Mononuclear cell (primary cell): ENCODE measurements around the gene TUBB1. TPM values are rescaled to one million over a fixed set of nuclear protein-coding genes. Genes with fewer than 3 reads are reported as not detected.
"Not testable (repeated sequence)": the region's sequence is repeated elsewhere in the genome, so short reads cannot be mapped to it uniquely, and the experiment has no call there.

Experiments used
- H3K27me3 ChIP-seq: 2 replicates; pipeline ENCODE4 v1.6.0; 2011; ENCODE audit warnings: low read length, control low read depth; ENCODE audit not compliant: insufficient read depth
- H3K4me1 ChIP-seq: 2 replicates; pipeline ENCODE4 v1.5.1; 2011; ENCODE audit warnings: mild to moderate bottlenecking, low read length, control low read depth; ENCODE audit not compliant: insufficient read depth
- H3K4me3 ChIP-seq: 2 replicates; pipeline ENCODE4 v1.5.1; 2011; ENCODE audit warnings: mild to moderate bottlenecking, low read length, moderate library complexity
- H3K9me3 ChIP-seq: 2 replicates; pipeline ENCODE4 v1.5.1; 2011; ENCODE audit warnings: low read depth, mild to moderate bottlenecking, control low read depth, low read length
- total RNA-seq: library from RNA; depleted of rRNA; stranded (reverse); fragments of >200 nt; gene quantifications from one replicate; pipeline ENCODE4 v1.2.3, GENCODE V29; 2012

Gene TUBB1
- total RNA-seq, 1 donor, result 188 TPM

DNA sequence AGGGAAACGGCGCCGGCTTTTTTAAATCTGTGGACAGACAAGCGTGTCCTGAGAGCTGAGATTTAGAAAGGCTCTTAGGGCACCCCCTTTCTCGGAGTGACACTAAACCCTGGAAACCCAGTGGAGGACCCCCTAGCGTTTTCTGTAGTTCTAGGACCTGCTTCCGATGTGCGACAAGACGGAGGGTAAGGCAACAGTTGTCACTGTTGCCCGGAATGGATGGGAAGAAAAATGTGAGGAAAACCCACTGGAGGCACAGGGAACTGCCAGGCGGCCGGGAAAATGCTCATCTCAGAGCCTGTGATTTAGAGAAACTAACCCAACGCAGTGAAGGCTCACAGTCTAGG lies 13.5 kb downstream of the TUBB1 start:
- Histone ChIP-seq H3K27me3 (no peaks in the 10 kb centered on the region), H3K4me1 (peaks cover 31% of the 10 kb centered on the region), H3K9me3 (no peaks in the 10 kb centered on the region), H3K4me3 (peak overlapping the region; percentile 65)

DNA sequence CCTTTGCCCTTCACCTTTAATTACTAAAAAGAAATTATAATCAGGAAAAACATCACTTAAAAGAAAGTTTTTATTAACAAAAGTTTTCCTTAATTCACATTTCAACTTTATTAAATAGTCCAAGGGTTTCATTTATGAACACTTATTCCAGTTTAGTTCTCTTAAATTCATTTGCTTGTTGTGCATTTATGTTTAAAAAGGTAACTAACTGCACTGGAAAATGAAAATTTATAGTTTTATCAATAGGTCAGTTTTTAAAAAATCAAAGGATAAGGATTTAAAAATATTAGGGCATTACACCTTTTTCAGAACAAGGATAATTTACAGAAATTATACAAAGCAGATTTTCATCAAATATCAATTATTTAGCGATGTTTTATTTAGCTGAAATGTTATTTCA lies 13.9 kb downstream of the TUBB1 start:
- Histone ChIP-seq H3K4me3 (peak overlapping the region; percentile 65), H3K9me3 (no peaks in the 10 kb centered on the region), H3K4me1 (peaks cover 31% of the 10 kb centered on the region), H3K27me3 (no peaks in the 10 kb centered on the region)

DNA sequence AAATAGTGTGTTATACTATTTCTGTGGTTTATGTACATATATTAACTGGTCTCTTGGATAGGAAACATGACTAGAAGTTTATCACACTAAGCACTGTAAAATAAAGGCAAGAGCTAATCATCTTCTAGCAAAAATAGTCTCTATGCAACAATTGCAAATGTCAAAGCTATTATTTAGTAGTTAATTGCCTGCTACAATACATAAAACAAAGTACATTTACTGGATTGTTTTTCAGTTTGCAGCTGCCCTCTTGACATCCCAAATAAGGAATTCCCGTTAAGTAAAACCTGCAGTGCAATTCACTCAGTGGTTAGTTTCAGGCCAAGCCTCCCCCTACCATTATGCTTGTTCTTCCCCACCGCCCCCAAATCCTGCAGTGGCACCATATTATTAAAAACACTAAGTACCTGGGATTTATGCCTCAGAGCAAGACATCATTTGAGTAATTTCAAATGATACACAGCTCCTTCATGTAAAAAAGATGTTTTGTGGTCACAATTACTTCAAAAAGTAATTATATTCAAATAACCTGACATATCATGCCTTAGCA lies 14.5 kb downstream of the TUBB1 start:
- H3K27me3 ChIP-seq, result no peaks in the 10 kb centered on the region
- no peak overlapping the region for H3K4me3 ChIP-seq
- H3K9me3 ChIP-seq, result no peaks in the 10 kb centered on the region
- peaks cover 28% of the 10 kb centered on the region for H3K4me1 ChIP-seq

DNA sequence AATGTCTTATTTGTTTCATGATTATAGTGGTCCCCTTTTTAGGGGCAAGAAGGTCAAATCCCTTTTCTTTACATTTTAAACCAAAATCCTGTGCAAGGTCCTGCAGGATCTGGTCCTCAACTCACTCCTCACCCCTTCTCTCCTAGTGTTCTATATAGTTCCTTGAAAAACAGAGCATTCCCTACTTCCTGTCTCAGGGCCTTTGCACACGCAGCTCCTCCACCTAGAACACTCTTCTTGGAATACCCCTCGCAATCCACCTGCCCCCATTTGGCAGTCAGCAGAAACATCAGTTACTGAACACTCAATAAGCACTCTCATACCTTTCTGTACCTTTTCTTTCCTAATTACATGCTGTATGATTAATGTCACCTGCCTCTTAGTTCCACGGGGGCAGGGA lies 16.2 kb downstream of the TUBB1 start:
- Histone ChIP-seq H3K4me1 (peaks cover 26% of the 10 kb centered on the region), H3K4me3 (no peak overlapping the region), H3K9me3 (no peaks in the 10 kb centered on the region), H3K27me3 (no peaks in the 10 kb centered on the region)

DNA sequence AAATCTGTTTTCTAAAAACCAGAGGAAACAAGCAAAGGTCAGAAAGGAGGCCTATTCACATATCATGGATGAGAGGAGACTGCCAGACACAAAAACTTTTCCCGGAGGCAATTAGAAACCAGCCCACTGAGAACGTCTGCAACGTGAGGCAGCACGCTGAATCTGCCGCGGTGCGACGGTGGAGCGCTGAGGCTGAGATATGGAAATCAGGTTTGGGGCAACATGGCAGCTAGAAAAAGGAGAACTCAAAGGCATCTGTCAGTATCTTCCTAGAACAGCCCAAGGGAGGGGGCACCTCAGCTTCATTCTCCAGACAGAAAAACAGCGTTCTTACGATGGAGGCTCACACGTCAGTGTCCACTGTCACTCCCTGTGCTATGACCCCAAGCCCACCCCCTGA lies 18.2 kb downstream of the TUBB1 start:
- peaks cover 32% of the 10 kb centered on the region for H3K4me1 ChIP-seq
- H3K9me3 ChIP-seq, result no peaks in the 10 kb centered on the region
- H3K27me3 ChIP-seq, result no peaks in the 10 kb centered on the region
- H3K4me3 ChIP-seq, result no peak overlapping the region

DNA sequence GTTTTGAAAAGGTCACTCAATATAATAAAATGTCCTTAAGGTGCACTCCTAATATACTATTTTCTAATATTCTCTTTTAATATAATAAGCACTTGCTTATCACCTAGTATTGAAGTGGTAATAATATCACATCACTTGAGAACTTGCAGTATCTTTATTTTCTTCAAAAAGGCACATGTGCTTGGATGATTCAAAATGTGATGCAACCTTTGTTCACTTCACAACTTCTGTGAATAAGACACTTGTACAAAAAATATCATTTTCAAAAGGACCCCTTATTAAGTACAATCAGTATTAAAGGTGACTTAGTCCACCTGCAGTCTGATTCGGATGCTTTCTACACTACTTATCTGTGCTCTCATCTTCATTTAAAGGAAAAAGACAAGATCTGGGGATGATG lies 20.0 kb downstream of the TUBB1 start:
- Histone ChIP-seq H3K27me3 (no peaks in the 10 kb centered on the region), H3K4me3 (no peak overlapping the region), H3K4me1 (peaks cover 39% of the 10 kb centered on the region), H3K9me3 (no peaks in the 10 kb centered on the region)

DNA sequence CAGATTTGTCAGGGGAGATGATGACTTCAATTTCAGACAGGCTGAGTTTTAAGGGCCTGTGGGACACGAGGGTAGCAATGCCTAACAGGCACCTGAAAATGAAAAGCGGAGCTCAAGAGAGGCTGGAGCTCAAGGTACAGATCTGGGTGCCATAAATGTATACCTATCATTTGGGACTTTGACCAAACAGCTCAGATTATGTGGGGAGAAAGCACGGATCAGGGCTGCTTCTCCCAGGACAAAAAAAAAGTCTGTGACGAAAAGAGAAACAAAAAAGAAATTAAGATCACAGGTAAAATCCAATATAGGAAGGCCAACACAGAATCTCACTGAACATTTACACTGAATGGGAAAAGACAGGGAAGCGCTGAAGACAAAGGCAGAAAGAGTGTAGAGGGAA lies 21.4 kb downstream of the TUBB1 start:
- Histone ChIP-seq H3K4me3 (no peak overlapping the region), H3K4me1 (peaks cover 39% of the 10 kb centered on the region), H3K27me3 (no peaks in the 10 kb centered on the region), H3K9me3 (no peaks in the 10 kb centered on the region)

DNA sequence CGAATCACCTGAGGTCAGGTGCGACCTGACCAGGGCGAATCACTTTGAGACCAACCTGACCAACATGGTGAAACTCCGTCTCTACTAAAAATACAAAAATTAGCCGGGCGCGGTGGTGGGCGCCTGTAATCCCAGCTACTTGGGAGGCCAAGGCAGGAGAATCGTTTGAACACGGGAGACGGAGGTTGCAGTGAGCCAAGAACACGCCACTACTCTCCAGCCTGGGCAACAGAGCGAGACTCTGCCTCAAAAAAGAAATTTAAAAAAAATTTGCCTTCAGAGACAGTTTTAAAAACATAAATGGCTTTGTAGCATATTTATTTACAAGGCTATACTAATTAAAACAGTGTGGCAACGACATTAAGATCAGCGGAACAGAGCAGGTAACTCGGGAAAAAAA lies 22.3 kb downstream of the TUBB1 start:
- not testable (repeated sequence) for H3K9me3 ChIP-seq, H3K27me3 ChIP-seq
- Histone ChIP-seq H3K4me3 (peak overlapping the region; percentile 80), H3K4me1 (peaks cover 39% of the 10 kb centered on the region)

DNA sequence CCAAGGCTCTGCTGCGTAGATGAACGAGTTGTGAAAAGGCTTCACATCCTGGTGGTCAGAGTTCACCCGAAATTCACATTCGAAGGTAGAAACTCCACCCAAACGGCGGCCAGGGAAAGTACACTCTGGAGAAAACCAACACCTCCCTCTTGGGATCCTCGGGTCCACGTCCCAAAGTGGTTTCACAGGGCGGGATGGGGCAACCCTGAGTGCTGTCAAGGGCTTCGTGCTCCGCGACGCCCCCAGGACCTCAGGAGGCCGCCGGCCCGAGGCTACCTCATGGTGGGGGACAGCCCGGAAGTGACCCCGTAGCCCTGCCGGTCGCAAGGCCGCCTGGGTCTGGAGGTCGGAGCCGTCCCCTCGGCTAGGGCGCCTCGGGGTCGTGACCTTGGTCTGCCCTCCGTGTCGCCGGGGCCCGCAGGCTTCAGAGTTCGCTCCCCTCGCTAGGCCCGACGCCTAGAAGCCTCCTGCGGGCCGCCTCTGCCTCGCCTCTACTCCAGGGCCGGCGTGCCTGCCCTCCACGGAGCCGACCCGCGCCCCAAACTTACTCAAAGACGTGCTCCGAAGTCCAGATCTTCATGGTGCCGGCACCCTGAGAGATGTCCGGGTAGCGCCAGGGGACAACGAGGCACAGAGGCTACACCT lies 23.0 kb downstream of the TUBB1 start, which contains the start of gene PRELID3B:
Gene PRELID3B (minus strand): TSS at position 636 of the 645 bp plus-strand sequence. CDS start 56 bp downstream, at position 580.
- Histone ChIP-seq H3K9me3 (no peaks in the 10 kb centered on the region), H3K27me3 (no peaks in the 10 kb centered on the region), H3K4me3 (peak within 1 kb of the TSS; percentile 80), H3K4me1 (peaks cover 39% of the 10 kb centered on the region)

DNA sequence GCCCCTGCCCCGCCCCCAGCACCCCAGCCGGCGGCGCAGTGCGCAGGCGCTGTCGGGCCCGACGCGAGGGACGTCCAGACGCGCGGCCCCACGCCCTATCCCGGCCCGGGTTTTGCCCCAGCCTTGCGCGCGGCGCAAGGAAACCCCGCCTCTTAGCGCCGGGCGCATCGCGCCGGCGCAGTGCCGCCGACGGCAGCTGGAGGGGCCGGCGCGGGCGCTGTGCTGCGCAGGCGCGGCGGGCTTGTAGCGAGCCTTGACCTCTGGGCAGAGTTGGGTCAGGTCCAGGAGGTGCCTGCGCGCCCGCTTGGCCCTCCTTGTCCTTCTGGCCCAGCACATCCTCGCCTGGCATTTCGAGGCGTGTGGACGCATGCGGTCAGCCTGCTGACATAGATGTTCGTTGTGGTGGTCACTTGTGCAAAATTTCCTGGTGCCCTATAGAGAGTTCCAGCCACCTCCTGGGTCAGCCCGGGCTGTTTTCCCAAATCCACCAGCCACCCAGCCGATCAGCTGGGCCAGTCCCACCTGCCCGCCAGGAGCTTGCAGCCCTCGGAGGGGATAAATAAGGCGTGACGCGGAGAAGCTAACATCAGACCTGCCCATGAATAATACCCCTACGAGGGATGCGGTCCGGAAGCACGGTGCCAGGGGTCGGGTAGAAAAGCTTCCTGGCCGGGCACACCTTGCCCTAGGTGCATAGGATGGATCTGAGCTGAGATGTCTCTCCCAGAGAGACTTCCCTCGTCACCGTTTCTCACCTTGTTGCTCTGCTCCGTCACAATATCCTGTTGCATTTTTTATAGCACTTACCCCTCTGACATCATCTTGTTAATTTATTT lies 23.8 kb downstream of the TUBB1 start:
- Histone ChIP-seq H3K9me3 (no peaks in the 10 kb centered on the region), H3K4me1 (peaks cover 39% of the 10 kb centered on the region), H3K4me3 (peak overlapping the region; percentile 80), H3K27me3 (no peaks in the 10 kb centered on the region)

DNA sequence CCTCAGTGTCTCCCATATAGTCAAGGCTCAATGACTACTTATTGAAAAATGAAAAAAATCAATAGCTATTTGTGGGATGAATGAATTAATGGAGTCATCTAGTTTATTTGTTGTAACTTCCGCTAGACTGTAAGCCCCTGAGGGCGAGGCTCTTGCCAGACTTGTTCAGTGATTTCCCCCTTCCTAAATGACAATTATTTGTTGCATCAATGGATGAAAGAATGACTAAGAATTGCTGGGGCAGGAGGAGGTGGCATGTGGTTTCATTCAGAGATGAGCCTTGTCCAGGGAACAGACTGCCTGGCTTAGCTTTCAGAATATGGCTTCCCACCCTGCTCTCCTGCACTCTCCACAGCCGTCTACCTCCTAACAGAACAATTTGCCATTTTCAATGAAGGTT lies 24.5 kb downstream of the TUBB1 start:
- Histone ChIP-seq H3K27me3 (no peaks in the 10 kb centered on the region), H3K4me1 (peaks cover 39% of the 10 kb centered on the region), H3K9me3 (no peaks in the 10 kb centered on the region), H3K4me3 (no peak overlapping the region)

DNA sequence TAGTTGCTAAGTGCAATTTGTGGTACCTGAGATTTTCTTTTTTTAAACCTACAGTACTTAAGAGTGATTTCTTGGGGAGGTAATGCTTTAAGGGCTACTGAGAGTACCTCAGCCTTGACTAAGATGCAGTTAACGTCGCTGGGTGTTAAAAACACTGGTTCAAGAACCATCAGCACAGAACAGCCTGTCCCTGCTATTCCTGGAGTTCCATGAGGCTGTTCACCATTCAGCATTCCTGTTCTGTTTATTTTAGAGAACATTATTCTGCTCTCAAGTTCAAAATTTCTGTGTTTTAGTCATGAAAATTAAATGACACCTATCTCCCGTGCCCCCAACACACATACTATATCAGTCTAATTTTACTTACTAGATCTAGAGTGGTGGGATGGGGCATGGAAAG lies 25.1 kb downstream of the TUBB1 start:
- Histone ChIP-seq H3K9me3 (no peaks in the 10 kb centered on the region), H3K27me3 (no peaks in the 10 kb centered on the region), H3K4me3 (no peak overlapping the region), H3K4me1 (peaks cover 39% of the 10 kb centered on the region)

DNA sequence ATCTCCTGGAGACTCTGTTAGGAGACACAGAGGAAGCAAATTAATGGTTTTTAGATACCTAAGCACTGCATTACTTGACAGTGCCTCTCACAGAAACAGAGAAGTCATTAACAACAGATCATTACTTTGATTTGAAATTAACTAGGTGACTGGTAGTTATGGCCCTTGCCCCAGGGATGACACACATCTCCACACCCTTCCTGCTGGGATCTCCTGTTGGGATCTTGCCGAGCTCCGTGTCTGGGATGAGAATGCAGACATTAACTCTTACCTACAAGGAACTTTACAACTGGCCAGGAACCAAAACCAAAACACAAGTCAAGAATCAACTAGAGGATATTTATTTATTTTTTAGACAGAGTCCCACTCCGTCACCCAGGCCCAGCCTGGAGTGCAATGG lies 25.6 kb downstream of the TUBB1 start:
- H3K4me3 ChIP-seq, result no peak overlapping the region
- no peaks in the 10 kb centered on the region for H3K27me3 ChIP-seq
- H3K4me1 ChIP-seq, result peaks cover 36% of the 10 kb centered on the region
- no peaks in the 10 kb centered on the region for H3K9me3 ChIP-seq

DNA sequence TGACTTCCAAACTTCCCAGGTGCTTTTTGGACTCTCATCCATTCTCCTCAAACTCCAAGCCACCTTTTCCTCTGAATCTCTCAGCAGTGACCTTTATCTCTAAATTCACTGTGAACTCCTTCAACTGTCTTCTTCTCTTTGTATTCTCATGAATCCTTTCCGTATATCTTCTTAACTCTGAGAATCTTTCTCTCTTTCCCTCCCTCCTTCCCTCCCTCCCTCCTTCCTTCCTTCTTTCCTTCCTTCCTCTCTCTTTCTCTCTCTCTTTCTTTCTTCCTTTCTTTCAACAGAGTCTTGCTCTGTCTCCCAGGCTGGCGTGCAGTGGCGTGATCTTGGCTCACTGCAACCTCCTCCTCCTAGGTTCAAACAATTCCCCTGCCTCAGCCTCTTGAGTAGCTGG lies 27.6 kb downstream of the TUBB1 start:
- Histone ChIP-seq H3K4me3 (no peak overlapping the region), H3K9me3 (no peaks in the 10 kb centered on the region), H3K27me3 (peaks cover 9% of the 10 kb centered on the region), H3K4me1 (peaks cover 15% of the 10 kb centered on the region)

DNA sequence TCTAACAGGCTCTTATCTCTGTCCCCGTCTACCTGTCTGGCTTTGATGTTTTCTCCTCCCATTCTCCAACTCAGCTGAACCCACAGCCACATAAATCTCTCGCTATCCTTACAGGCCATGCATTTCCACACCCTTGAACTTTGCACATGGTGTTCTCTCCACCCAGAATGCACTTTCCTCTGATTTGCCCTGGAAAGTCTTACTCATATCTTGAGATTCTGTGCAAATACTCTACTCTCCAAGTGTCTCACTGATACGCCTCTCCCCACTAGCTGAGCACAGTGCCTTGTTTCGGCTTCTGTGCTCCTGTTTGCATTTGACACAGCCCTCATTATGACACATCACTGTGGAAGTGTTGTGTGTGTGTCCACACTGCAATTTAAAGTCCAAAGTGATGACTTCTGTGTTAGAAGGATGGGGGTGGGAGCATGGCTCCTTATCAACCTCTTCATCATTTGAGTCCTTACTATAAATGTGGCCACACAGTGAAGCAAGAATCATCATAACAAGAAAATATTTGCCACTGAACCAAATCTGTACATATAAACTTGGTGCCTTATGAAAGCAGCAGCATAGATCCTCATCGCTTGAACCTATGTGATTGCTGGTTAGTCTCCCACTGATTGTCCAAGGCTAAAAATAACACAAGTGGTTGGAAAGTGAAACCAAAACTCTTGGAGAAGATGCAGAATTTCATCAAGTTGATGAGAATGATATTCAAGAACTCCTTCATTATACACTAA lies 28.9 kb downstream of the TUBB1 start:
- Histone ChIP-seq H3K27me3 (peaks cover 9% of the 10 kb centered on the region), H3K4me3 (no peak overlapping the region)

More for the DNA sequence above, 28.9 kb downstream of the TUBB1 start:
- Histone ChIP-seq H3K9me3 (no peaks in the 10 kb centered on the region), H3K4me1 (peaks cover 9% of the 10 kb centered on the region)
